Glomerular visceral epithelial cell (primary cell): ENCODE measurements around the gene HMX1.
A peak's percentile ranks its signal among the peaks of the same experiment; 100 is the strongest.

ENCODE experiments used
- DNase-seq: peaks from one replicate; pipeline ENCODE4 v3.0.0-alpha.2; 2016; ENCODE audit errors: extremely low spot score

The HMX1 gene

GRCh38 chr4:8871417-8872401 lies at the start of gene HMX1:
HMX1 (minus strand) TSS chr4:8871839; CDS start chr4:8871614, 225 bp downstream.
- no peak for DNase-seq

- DNase-seq: no peak
Measured at GRCh38 chr4:8920969-8921368, 49.3 kb upstream of the HMX1 start.

GRCh38 chr4:8920289-8920965 lies 48.8 kb upstream of the HMX1 start:
- DNase-seq: no peak

DNA sequence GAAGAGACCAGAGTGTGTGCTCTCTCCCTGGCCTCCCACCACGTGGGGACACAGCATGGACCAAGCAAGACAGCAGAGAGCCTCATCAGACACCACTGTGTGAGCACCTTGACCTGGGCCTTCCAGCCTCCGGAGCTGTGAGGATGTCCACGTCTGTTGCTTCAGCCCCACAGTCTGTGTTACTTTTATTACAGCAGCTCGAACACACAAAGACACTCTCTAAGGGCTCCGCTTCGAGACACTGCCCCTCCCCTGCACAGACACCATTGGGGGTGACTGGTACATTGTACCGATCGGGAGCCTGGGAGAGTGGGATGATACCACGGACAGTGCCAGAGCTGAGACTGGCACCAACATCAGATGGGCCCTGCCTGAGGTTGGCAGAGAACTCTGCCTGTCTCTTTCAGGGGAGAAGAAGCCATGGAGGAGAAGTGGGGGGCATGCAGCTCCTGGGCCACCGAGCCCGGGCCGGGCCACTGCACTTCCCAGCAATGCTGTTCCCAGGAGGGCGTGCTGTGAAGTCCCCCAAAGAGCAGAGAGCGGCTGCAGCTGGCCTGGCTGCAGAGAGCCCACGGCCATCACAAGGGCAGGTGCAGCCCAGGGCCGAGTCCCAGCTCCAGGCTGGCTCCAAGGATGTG lies 48.1 kb upstream of the HMX1 start:
- DNase-seq: no peak

DNA sequence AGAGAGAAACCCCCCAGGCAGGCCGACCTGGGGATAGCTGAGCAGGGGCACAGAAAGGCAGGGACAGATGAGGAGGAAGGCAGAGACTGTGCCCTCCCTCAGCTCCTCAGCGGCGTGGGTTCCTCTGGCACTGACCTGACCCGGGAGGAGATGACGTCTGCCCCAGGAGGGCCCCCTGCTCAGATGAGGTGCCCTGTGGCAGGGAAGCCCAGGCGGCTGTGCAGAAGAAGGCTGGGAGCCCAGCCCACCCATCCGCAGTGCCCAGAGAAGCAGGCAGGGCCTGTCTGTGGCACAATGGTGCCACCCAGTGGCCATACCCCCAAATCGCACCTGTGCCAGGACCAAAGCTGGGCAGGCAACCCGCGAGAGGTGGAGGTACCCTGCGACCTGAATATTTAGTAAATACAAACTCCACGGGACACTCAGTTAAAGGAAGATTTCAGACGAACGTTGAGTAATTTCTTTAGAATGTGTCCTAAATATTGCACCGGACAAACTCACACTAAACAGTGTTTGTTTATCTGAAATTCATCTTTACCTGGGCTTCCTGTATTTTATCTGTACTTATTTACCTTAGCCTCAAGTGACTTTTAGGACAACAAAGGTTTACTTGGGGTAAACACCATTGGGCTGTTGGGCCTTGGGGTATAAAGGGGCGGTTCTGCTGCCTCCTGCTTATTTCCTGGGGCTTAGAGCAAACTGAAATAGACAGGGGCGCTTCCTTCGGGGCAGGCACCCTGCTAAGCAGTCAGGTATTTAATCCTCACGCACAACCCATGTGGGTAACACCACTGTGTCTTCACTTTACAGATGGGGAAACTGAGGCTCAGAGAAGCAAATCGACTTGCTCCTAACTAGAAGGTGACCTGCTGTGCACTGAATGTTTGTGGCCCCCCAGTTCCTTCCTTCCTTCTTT lies 46.5 kb upstream of the HMX1 start:
- peak; percentile 59 for DNase-seq

- DNase-seq: no peak
Measured at GRCh38 chr4:8917321-8917811, 45.7 kb upstream of the HMX1 start.

- no peak for DNase-seq
Measured at GRCh38 chr4:8916906-8917305, 45.3 kb upstream of the HMX1 start.

DNA sequence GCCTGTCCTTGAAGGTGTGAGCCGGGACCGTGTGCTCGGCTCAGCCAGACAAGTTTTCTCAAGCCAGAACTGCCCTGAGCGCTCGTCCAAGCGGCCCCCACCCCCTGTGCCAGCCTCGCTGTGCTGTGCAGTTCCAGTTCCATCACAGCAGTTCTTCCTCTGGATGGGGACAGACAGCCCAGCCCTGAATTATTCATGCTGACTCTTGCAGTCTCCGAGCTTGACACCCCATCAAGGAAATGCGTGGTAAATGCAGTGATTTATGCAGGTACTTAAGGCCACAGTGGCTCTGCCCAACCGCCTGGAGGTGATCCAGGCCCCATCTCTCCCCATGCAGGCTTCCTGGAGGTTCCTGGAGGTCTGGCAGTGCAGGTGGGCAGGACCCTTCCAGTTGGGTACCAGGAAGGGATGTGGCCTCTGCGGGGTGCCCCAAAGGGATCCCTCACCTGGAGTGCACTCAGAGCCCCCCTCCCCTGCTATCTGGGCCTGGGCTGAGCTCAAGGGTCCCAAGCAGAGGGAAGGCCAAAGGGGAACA lies 44.8 kb upstream of the HMX1 start:
- no peak for DNase-seq

DNA sequence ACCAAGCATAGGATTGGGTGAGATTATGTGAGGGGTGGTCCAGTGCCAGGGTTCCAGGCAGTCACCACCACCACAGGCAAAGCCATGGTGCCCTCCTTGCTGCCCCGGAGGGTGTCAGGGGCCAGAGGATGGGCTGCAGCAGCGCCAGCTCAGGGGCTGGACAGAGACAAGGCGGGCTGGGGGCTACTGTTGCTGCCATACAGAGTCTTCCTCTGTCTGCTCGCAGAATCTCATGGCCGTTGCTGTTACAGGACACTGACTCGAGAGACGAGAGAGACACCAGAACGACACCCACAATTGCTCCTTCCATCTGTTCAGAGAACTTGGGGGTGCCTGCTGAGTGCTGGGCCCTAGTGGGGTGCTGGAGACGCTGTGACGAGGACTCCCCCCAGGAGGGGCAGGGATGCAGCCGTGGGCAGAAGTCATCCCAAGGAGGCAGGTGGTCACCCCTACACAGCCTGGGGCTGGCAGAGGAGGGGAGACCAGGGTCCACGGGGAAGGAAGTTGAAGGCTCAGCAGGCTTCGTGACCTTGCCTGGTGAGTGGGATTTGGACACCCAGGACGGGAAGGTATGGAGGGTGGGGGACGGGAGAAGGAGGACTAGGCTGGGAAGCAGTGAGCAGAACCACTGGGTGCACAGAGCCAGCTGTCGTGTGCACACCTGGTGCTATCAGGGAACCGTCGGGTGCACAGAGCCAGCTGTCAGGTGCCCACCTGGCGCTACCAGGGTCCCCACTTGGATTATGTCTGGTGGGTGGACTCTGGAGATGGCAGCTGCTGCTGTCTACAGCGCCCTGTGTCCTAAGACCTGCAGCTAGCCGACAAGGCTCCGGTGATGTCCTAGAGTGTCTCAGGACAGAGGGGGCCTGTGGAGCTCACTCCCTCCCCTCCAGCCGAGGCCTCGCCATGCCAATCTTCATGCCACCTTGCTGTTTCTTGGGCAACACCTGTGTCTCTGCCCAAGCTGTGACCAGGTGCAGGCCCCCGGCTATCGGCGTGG lies 43.9 kb upstream of the HMX1 start:
- DNase-seq: no peak

DNA sequence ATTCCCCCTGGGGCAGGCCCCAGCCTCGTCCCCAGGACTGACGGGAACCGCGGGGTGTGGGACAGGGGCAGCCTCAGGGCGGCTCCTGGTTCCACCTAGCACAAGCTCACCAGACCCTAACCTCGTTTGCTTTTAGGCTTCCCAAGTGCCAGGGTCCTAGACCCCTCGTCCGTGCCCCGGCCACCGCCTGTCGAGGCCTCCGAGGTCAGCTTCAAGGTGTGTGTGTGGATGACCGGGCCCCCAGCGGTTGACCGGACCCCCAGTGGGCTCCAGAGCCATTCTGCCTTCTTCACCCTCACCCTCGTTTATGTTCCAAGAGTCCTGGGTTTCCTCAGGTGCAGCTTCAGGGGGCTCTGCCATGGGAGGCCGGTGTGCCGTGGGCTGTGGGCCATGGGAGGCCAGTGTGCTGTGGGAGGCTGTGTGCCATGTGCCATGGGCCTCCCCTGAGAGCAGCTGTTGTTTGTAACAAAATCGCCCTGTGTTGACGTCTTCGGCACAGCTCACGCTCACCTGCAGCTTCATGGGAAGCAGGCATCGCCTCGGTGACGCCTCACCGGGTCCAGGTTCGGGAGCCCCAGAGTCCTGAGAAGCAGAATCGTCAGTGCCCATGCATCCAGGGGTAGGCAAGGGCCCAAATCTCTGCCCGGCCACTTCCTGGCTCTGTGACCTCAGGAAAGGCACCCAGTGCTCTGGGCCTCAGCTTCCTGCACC lies 43.0 kb upstream of the HMX1 start:
- no peak for DNase-seq

DNA sequence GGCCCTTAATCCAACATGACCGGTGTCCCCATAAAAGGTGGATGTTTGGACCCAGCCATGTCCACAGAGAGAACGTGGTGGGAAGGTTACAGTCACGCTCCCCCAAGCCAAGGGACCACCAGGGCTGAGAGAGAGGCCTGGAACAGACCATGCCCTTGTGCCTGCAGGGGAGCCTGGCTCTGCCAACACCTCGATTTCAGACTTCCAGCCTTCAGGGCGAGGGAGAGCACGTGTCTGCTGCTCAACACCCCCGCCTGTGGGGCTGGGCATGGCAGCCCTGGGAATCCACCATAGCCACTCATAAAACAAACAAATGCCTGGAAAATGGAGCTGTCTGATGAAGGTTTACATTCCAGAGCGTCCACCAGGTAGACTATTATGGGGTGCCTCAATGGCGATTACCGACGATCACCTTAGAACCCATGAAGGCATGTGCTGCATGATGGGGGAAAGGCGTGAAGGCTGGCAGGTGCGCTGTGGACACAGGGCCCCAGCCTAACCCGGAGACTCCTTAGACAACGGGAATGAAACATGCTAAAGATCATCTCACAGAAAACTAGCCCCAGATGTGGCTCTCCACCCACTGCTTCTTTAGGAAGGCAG lies 42.3 kb upstream of the HMX1 start:
- no peak for DNase-seq

DNA sequence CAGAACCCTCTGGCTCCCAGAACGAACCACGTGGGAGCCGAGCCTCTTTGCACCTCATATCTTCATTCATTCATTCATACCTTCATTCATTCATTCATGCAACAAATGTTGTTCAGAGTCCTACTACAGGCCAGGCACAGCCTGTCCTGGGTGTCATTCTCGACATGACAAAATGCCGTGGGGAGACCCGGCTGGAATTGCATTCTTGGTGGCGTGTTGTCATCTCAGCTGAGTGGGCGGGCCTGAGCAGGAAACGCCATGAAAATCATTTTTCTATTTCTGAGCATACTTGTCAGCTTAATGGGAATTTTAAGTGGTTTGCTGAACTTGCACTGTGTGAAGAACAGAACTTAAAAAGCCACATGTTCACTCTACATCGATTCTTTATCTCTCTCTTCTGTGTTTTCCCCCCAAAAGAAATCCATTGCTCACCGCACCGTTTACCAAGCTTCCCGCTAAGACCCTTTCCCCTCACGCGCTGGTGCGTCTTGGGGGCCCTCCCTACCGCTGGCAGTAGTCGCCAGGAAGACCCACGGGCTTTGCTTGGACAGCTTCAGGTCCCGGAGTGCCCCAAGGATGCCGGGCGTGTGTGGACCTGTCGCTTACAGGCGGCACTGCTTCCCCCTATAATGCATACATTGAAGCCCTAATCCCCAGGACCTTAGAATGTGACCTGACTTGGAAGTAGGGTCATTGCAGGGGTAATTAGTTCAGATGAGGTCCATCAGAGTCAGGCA lies 41.6 kb upstream of the HMX1 start:
- no peak for DNase-seq

GRCh38 chr4:8912506-8912905 lies 40.9 kb upstream of the HMX1 start:
- DNase-seq: no peak

DNA sequence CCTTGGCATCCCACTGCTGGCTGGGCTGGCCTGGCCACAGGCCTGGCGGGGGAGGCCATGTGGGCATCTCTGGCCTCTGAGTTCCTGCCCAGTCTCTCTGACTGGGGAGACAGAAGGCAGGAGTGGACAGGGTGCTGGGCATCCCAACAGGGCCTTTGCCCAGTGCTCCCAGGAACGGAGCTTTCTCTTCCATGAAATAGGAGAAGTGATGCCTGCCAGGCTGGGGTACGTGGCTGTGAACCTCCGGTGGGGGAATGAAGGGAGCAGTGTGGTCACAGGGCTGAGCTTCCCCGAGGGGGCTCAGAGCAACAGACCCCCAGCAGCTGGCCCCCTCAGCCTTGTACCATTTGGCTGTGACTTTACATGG lies 40.4 kb upstream of the HMX1 start:
- DNase-seq: no peak

DNA sequence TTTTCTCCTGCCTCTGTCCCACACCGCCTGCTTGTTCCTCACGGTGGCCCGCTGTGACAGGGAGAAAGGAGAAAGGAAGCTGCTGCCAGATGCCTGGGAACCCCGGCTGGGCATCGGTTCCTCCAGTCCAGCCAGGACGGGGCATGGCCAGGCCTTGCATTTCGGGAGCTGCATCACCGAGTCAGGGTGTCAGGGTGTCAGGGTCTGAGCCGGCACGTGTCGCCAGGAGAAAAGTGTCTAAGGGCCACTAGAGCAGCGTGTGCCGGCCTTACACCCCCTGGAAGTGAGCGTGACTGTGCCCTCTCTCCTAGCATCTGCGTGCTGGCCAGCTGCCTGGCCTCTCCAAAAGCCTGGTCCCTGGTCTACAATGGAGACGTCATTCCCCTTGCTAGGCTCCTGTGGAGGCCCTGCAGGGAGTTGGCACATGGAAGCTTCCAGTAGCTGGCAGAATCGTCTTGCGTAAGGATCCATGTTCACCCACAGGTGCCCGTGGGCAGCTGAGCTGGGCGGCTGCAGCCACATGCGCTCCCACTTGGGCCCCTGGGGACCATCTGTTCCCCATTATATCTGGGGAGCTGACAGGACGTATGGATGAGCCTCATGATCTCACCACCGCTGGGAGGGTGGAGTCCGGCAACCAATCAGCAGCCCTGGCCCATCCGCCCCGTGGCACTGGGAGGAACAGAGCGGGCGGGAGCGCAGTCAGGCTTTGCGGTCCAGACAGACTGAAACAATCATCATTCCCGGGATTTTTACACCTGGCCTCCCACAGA lies 39.9 kb upstream of the HMX1 start:
- DNase-seq: no peak

DNA sequence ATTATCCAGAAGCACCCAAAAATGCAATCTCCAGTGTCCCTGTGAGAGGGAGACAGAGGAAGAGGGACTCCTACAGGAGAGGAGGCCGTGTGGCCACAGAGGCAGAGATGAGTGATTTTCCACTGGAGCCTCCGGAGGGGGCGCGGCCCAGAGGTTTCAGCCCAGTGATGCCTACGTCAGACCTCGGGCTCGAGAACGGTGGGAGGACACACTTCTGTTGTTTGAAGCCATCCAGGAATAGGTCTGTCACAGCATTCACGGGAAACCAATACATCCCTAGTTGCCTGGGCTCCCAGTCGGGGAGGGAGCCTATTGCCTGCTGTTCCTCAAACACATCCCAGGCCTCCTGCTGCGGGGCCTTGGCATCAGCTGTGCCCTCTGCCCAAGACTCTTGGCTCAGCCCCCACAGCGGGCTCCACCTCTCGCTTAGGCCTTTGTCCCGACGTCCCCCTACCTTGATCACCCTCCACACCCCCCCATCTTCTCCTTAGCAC lies 39.2 kb upstream of the HMX1 start:
- no peak for DNase-seq
